NCI-H345 treated with DMSO at 0.1 percent for 48 hours (cell line): ENCODE measurements around the gene NMB.
A peak's percentile ranks its signal among the peaks of the same experiment; 100 is the strongest.
"Not testable (repeated sequence)": the region's sequence is repeated elsewhere in the genome, so short reads cannot be mapped to it uniquely, and the experiment has no call there.

Source experiments
- DNase-seq: peaks from one replicate; lab custom pipeline; 2025; ENCODE audit not compliant: unreplicated experiment; lab: John Stamatoyannopoulos, UW

Gene NMB

DNA sequence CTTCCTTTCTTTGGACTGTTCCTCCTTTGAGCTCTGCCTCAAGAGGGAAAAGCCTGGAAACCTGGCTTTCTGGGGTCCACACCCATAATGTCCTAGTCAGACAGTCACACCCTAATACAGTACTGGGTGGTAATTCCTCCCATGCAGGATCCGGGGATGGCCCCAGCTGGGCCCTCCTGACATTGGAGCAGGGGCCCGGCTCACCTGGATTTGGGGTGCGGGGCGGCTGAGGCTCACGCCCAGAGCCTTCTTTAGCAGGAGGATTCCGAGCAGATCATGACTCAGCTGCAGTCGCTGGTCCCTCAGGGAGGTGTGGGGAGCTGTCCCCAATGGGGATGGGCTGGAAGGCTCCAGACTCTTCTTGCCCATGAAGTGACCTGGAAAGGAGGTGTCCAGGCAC is 1.0 kb downstream of the NMB start:
- no peak for DNase-seq

DNA sequence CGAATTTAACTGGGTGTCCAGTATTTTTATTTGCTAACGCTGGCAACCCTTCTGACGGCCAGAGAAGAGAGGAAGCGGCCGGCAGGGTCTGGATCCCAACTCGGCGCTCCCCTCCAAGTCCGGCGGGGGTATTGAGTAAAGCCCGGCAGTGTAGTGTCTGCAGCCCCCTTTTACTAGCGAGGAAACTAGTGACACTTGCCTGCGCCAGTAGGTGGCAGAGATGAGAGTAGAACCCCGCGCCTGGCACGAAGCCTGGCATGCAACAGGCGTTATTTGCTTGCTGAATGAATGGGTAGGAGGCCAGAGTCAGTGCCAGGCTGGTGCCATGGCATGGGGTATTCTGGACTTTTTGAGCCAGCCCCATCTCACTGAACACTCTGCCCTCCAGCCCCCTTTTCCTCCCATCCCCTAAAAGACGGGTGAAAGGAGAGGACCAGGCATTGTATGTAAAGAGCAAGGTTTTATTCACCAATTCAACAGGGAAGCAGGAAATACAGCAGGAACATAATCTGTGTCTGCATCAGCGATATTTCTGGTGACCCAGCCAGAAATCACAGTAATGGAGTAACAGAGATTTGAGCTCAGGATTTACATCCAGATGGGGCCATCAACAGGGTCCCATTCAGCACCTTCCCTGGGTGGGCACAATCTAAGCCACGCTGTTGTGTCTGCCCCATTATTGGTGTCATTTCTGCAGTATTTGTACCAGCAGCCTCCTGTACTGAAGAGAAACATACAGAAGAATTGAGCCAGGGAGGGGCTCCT is 3.1 kb downstream of the NMB start:
- peak; percentile 56 for DNase-seq

DNA sequence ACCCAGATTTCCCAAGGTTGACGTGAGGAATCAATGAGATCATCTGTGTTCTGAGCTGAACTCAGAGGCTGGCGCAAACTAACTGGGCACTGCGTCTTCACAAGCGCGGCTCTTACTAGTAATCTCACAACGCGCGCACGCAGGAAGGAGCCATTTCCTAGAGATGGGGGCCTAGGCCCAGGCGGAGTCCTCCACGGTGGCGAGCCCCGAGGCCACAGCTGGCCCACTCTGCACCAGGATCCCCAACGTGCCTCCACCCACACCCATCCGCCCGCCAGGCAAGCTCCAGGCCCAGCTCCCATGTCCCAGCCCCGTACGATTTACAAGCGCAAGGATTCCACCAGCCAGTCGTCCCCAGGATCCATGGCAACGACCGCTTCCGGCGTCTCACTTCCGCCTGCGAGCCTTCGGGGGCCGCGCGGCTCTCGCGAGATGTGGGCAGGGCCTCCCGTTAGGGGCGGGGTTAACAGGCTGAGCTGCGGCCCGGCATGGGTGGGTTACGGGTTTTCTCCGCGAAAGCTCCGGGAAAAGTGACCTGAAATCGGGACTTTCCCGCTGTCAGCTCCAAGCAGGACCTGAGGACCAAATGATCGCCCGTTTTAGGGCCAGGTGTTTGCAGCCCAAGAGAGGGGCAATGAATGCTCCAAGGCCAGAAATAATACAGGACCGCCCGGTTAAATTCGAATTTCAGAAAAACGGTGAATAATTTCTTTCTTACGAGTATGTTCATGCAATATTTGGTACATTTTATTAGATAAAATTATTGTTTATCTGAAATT is 3.9 kb downstream of the NMB start, which contains the start of gene WDR73:
TSS of gene WDR73 (minus strand) at position 374 of the 779 bp plus-strand sequence. CDS start at position 365, 9 bp downstream.
- peak; percentile 72 for DNase-seq

DNA sequence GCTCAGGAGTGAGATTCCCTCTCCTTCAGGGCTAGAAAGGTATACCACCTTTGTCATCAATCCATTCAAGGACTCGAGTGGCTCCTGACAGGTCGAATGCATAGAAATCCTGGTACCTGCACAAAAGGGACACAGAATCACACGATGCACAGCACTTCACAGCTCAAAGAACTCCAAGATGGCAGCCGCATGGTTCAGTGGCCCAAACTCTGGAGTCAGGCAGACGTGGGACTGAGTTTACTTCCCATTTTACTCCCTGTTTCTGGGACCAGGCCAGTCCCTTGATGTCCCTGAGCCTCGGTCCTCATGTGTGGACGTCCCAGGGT is 4.5 kb downstream of the NMB start:
- no peak for DNase-seq

DNA sequence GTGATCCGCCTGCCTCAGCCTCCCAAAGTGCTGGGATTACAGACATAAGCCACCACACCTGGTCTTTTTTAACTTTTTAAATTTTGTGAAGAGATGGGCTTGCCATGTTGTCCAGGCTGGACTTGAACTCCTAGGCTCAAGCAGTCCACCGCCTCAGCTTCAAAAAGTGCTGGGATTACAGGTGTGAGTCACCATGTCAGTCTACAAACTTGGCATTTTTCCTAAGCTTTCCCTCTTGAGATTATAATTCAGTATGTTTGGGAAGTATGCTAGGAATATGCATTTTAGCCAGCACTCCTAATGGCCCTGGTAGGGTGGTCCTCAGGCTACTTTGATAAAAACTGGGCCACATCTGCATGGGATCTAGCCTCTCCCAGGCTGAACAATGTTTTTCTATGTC is 8.3 kb downstream of the NMB start:
- no peak for DNase-seq

DNA sequence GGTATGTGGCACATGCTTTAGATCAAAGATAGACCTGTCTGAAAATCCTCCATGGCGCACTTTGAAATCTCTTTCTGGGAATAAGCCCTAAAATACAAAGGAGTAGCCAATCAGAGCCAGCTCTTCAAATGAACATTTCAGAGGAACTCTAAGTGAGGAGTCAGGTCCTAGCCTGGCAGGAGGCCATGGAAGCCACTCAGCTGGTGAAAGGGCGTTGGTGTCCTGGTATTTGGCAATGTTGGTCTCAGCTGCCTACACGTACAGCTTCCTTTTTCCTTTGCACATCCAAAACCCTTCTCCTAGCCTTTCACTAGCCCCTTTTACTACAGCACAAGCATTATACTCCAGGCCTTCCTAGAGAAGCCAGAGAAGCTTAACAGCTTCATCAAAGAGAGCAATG is 9.5 kb downstream of the NMB start:
- DNase-seq: no peak

DNA sequence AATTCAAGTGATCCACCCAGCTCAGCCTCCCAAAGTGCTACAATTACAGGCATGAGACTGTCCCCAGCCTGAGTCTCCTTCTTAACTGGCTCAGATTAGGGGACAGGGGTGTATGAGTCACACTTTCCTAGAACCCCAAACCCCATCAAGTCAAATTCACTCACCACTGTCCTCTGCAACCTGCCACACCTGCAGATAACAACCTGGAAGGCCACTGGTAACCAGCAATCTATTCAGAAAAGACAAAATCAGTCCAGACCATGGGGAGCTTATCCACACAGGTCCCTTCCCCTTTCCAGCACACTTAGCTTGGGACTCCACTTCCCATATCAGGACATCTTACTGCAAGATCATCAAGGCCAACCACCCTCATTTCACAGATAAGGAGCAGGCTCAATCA is 10.3 kb downstream of the NMB start:
- no peak for DNase-seq

DNA sequence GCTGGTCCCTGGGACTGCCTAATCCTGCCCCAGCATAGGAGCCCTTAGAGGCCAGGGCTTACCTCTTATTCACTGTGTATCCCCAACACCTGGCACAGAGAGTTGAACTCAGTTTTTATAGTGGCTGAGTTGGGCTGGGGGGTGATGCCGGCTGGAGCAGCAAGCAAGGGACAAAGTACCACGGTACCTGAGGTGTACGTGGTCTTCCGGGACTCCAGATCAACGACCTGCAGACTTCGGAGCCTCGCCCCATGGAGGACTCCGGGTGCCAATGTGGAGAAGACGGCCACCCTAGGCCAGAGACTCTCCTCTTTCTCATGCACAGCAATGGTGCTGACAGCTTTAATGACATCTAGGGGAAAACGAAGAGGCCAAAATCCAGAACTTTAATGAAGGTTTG is 12.0 kb downstream of the NMB start:
- DNase-seq: no peak

DNA sequence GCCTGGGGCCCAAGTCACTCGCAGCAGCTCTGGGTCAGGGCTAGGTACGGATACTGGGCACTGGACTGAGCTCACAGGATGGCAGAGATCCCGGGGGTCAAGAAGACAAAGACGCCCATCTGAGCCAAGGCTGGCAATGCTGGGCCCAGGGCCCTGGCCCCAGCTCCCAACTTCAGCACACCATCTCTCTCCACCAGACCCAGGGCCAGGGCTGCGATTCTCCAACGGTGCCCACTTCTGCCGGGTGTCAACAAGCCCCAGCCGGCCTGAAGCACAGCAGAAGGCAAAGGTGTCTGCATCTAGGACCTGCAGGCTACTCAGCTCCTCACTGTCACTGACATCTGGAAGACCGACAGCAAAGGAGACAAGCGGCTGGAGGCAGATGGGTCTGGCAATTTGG is 12.5 kb downstream of the NMB start:
- no peak for DNase-seq

DNA sequence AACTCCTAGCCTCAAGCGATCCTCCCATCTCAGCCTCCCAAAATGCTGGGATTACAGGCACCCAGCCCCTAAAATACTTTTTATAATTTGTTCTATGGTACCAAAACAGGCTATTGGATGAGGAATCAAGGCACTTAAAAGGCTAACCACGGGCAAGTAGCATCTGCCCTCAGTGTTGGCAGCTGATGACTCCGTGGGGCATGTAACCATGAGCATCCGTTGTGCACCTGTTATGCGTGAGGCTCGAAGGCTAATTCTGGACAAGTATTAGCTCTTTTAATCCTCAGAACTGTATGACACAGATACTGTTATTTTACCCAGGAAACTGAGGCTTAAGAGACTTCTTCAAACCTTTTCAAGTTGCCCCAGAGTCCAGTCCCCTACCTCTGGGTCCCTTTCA is 14.2 kb downstream of the NMB start:
- DNase-seq: no peak

DNA sequence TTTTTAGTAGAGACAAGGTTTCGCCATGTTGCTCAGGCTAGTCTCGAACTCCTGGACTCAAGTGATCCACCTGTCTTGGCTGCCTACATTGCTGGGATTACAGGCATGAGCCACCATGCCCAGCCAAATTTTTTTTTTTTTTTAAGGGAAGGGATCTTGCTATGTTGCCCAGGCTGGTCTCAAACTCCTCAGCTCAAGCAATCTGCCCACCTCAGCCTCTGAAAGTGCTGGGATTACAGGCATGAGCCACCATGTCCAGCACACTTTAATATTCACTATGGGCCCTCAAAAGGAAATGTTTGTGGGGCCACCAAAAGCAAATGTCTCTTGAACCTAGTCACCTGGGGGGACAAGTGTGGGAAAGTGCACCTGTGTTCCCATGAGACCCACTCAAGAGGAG is 15.4 kb downstream of the NMB start:
- not testable (repeated sequence) for DNase-seq

DNA sequence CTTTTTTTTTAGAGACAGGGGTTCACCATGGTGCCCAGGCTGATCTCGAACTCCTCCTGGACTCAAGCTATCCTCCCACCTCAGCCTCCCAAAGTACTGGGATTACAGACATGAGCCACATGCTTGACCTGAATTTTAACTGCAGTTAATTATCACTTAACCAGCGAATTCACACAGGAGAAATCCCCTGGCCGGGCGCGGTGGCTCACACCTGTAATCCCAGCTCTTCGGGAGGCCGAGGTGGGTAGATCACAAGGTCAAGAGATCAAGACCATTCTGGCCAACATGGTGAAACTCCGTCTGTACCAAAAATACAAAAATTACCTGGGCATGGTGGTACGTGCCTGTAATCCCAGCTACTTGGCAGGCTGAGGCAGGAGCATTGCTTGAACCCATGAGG is 16.1 kb downstream of the NMB start:
- DNase-seq: not testable (repeated sequence)

DNA sequence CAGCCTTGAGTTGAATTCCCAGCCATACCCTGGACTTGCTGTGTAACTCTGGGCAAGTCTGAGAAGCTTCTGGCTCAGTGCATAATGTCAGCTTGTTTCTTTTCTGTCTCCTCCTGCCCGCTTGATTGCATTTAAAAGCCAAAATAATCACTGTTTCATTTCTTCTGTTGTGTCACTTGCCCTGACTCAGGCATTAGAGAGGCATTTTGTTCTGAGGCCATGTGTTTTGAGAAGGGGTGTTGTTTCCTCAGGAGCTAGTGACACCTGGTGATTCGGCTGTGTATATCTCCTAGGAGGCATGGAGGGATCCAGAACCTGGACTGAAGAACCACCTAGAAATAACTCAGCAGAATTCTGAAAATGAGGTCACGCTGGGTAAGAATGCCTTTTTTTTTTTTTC is 19.9 kb downstream of the NMB start:
- no peak for DNase-seq

DNA sequence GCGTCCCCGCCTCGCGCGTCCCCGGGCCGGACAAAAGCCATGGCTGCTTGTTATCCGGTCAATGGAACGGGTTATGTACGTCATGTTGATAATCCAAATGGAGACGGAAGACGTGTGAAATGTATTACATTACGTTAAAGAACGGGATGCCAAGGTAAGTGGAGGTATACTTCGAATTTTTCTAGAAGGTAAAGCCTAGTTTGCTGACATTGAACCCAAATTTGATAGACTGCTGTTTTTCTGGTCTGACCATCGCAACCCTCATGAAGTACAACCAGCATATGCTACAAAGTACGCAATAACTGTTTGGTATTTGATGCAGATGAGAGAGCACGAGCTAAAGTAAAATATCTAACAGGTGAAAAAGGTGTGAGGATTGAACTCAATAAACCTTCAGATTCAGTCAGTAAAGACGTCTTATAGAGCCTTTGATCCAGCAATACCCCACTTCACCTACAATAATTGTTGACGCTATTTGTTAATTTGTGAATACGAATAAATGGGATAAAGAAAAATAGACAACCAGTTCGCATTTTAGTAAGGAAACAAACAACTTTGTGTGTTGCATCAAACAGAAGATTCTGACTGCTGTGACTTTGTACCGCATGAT is 23.7 kb downstream of the NMB start:
- DNase-seq: no peak

DNA sequence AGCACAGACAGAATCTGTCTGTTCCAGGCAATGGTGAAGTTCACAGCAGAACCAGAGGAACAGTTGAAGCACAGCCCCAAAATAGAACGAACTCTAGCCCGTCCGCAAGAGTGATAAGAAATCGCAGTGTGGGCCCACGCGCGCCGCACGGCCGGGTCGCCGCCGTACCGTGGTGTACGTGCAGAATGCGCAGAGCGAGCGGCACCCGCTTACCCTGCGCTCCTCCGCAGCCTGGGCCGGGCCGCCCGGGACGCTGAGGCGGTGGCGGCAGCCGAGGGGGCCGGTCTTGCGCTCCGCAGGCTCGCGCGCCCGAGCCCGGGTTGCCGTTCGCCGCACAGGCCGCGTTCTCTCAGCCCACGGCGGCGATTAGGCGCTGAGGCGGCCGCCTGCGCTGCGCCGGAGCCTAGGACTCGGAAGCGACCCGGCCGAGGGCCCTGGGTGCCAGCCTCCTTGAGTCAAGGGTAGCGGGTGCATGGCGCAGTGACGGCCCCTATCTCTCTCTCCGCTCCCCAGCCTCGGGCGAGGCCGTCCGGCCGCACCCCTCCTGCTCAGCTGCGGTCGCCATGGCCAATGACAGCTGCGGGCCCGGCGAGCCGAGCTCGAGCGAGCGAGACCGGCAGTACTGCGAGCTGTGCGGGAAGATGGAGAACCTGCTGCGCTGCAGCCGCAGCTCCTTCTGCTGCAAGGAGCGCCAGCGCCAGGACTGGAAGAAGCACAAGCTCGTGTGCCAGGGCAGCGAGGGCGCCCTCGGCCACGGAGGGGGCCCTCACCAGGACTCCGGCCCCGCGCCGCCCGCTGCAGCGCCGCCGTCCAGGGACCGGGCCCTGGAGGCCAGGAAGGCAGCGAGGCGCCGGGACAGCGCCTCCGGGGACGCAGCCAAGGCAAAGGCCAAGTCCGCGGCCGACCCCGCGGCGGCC is 24.4 kb downstream of the NMB start:
- no peak for DNase-seq

DNA sequence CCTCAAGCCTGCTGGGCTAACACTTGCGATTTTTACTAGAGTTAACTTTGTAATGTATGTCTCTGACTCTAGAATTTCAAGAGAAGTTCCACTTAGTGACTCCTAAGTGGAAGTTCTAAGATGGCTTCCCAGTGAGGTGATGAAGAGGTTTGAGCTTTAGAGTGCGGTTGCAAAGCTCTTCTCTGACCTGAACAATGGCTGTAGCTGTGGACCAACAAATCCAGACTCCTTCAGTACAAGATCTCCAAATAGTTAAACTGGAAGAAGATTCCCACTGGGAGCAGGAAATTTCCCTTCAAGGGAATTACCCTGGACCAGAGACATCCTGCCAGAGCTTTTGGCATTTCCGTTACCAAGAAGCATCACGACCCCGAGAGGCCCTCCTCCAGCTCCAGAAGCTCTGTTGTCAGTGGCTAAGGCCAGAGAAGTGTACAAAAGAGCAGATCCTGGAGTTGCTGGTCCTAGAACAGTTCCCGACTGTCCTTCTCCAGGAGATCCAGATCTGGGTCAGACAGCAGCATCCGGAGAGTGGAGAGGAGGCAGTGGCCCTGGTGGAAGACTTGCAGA is 26.2 kb downstream of the NMB start:
- no peak for DNase-seq

DNA sequence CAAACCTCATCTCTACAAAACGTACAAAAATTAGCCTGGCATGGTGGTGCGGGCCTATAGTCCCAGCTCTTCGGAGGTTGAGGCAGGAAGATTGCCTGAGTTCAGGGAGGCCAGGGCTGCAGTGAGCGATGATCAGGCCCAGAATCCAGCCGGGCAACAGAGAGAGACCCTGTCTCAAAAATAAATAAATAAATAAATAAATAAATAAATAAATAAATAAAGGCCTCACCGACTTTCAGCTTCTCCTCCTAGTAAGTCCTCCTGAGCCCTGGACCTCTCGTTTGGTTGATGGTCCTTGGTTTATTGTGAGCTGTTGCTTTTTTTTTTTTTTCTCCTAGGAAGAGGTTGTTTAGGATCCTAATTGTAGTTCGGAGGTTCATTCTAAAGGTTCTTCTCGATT is 29.0 kb downstream of the NMB start:
- no peak for DNase-seq

DNA sequence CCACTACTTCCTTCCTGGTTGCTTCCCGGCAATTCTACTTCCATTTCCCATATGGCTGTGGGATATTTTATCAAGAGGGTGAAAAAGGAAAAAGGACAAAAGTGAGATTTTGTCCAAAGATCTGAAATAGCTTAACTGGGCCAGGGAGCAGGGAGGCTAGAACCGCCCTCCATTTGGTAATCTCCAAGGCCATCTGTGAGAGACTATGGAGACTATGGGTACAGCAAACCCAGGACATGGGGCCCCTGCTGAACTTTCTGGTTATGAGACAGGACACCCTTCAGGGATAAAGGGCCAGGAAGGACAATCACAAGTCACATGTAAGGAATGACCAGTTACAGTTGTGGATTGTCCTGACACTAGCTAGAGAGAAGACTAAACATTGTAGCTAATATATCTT is 32.9 kb downstream of the NMB start:
- DNase-seq: no peak

DNA sequence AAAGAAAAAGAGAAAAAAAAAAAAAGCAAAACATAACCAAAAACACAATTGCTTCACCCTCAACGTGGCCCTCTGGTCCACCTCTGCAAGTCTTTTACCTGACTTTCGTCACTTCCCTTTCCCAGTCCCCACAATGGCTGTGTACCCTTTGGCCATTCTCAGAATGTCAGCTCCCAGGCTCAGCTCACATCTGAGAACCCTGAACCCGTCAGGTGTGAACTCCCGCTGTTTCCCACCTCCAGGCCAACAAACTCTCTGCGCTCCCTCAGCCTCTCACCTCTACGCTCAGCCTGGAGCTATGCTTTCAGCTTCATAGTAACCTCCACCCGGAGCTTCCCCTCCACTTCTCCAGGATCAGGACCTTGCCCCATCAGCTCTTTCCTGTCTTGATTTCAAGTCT is 33.6 kb downstream of the NMB start:
- no peak for DNase-seq

DNA sequence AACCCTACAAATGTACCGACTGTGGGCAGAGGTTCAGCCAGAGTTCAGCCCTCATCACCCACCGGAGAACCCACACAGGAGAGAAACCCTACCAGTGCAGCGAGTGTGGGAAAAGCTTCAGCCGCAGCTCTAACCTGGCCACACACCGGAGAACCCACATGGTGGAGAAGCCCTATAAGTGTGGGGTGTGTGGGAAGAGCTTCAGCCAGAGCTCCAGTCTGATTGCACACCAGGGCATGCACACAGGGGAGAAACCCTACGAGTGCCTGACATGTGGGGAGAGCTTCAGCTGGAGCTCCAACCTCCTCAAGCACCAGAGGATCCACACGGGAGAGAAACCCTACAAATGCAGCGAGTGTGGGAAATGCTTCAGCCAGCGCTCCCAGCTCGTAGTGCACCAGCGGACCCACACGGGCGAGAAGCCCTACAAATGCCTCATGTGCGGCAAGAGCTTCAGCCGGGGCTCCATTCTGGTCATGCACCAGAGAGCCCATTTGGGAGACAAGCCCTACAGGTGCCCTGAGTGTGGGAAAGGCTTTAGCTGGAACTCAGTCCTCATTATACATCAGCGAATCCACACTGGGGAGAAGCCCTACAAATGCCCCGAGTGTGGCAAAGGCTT is 36.5 kb downstream of the NMB start:
- DNase-seq: no peak
